Ishikawa (cell line): ENCODE measurements around the gene PER2.

Experiments used
- CEBPB ChIP-seq: IDR thresholded peaks from 2 replicates; pipeline ENCODE4 v1.6.1; 2012
- RAD21 ChIP-seq: IDR thresholded peaks from 2 replicates; pipeline ENCODE4 v1.6.1; 2012; ENCODE audit warnings: low read depth
- USF1 ChIP-seq: IDR thresholded peaks from 2 replicates; pipeline ENCODE4 v1.6.1; 2012
- YY1 ChIP-seq: IDR thresholded peaks from 2 replicates; pipeline ENCODE4 v1.6.1; 2012; ENCODE audit warnings: low read depth
- TF ChIP-seq, protein P1 (sequence below): IDR thresholded peaks from 2 replicates; pipeline ENCODE4 v1.6.1; 2012

DNA sequence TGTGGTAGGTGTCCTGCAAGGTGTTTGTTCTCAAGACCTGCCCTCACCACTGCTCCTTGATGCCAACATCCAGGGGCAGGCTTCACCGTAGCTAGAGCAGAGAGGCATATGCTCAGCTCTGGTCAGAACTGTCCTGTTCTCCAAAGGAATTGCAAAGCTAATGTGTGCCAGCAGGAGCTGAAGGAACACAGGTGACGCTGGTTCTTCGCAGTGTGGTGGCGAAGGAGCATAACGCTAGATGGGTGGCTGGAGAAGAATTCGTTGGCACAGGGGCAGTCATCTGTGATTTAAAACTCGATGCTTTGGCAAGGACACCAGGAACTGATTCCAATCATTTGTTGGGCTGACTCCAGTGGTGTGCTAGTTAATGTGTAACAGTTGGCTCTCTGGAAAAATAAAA lies 11.4 kb upstream of the PER2 start:
- no peak for TF ChIP-seq YY1
- no peak for TF ChIP-seq RAD21
- TF ChIP-seq CEBPB: no peak
- TF ChIP-seq, protein P1, sequence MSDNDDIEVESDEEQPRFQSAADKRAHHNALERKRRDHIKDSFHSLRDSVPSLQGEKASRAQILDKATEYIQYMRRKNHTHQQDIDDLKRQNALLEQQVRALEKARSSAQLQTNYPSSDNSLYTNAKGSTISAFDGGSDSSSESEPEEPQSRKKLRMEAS: no peak
- TF ChIP-seq USF1: no peak
